ENCODE measurements around the gene HELZ2. TPM values are rescaled to one million over a fixed set of nuclear protein-coding genes. Genes with fewer than 3 reads are reported as not detected.

Gene HELZ2
- total RNA-seq, 1 donor = 27.0 TPM

DNA sequence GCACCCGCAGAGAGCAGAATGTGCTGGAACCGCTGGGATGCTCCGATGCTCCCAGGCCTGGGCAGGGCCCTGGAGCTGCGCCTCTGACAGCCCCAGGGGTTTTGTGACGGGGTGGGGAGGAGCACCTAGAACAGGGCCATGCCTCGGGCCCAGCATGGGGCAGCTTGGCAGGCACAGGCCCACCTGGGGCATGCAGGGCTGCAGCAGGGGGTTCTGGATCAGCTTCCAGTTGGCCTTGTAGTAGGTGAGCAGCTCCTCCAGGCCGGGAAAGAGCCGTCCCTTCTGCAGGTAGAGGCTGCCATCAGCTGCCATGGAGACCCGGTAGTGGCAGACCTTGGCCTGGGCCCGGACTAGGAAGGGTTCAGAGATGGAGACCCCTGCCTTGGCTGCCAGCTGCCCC, 30.9 kb downstream of the HELZ2 start:
- DNase-seq (ENCODE audit: low read depth) = no peak
- TF ChIP-seq, protein P1, sequence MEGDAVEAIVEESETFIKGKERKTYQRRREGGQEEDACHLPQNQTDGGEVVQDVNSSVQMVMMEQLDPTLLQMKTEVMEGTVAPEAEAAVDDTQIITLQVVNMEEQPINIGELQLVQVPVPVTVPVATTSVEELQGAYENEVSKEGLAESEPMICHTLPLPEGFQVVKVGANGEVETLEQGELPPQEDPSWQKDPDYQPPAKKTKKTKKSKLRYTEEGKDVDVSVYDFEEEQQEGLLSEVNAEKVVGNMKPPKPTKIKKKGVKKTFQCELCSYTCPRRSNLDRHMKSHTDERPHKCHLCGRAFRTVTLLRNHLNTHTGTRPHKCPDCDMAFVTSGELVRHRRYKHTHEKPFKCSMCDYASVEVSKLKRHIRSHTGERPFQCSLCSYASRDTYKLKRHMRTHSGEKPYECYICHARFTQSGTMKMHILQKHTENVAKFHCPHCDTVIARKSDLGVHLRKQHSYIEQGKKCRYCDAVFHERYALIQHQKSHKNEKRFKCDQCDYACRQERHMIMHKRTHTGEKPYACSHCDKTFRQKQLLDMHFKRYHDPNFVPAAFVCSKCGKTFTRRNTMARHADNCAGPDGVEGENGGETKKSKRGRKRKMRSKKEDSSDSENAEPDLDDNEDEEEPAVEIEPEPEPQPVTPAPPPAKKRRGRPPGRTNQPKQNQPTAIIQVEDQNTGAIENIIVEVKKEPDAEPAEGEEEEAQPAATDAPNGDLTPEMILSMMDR (IDR thresholded peaks at IDR 0.05; ENCODE audit: insufficient read depth, low read length) = no peak
- H3K4me3 ChIP-seq (ENCODE audit: low read depth, low read length) = no peak overlapping the region

DNA sequence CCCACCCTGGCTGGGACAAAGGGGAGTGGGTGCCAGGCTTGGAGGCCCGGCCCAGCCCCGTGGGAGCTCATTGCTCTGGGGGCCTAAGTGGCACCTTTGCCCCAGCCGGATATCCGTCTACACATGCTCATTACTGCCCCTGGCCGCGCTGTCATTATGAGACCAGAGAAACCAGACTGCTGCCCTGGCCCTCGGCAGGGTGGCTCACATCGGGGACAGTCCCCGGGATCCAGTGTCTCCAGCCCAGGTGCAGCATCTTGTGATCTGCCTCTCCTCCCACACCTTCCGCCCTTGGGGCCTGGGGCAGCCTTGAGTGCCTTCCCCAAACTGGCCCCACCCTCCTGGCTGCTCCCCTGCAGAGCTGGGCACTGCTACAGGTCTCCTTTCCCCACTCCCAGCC, 31.3 kb downstream of the HELZ2 start:
- no peak overlapping the region for H3K4me3 ChIP-seq (ENCODE audit: low read depth, low read length)
- TF ChIP-seq, protein P1 (IDR thresholded peaks at IDR 0.05; ENCODE audit: insufficient read depth, low read length) = no peak
- DNase-seq (ENCODE audit: low read depth) = no peak

DNA sequence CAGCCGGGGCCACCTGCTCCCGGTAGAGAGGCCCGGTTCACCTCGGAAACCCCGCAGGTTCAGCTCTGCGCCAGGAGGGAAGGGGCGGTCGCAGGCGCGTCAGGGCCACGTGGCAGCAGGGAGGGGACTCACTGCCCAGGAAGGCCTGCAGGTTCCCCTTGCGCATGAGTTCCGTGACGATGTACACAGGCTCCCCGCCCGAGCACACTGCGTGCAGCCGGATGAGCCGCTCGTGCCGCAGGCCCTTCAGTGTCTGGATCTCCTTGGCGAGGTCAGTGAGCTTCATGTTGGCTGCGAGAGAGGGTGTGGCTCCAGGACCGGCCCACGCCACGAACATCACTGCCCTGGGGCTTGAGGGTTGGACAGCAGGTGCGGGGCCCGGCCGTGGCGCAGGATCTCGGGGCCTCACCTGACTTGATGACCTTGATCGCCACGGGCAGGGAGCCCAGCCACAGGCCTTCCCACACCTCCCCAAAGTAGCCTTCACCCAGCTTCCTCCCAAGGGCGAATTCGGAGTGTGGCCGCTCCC, 31.9 kb downstream of the HELZ2 start:
- no peak for DNase-seq (ENCODE audit: low read depth)
- no peak overlapping the region for H3K4me3 ChIP-seq (ENCODE audit: low read depth, low read length)
- TF ChIP-seq, protein P1 (IDR thresholded peaks at IDR 0.05; ENCODE audit: insufficient read depth, low read length) = no peak

- no peak overlapping the region for H3K4me3 ChIP-seq (ENCODE audit: low read depth, low read length)
Observed at GRCh38 chr20:63541371-63541770, 32.7 kb downstream of the HELZ2 start.

DNA sequence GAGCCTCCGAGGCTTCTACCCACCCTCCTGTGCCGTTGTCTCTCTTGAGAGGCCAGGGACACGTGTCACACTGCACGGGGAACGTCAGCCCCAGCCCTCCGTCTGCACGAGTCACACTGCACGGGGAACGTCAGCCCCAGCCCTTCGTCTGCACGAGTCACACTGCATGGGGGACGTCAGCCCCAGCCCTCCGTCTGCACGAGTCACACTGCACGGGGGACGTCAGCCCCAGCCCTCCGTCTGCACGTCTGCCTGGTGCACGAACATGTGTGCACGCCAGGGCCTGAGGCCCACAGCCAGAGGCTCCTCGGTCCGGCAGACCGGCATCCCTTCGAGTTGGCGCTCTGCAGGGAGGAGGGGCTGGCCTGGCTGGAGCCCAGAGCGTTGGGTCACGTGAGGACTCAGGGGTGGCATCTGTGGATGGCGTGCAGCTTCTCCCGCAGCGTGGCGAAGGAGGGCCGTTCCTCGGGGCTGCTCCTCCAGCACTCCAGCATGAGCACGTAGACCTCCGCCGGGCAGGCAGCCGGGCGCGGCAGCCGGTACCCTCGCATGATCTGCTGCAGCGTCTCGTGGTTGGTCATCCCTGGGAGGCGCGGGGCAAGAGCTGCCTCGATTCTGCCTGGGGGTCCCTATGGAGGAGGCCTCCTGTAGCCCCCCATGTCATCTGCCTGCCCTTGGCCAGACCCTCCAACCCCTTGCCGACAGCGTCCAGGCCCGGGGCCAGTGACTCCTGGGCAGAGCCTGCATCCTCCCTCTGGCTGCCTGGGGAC, 33.4 kb downstream of the HELZ2 start:
- no peak overlapping the region for H3K4me3 ChIP-seq (ENCODE audit: low read depth, low read length)
- peak; percentile 8 for DNase-seq (ENCODE audit: low read depth)
- TF ChIP-seq, protein P1 (IDR thresholded peaks at IDR 0.05; ENCODE audit: insufficient read depth, low read length) = no peak

More at GRCh38 chr20:63541371-63541770, 32.7 kb downstream of the HELZ2 start:
- TF ChIP-seq, protein P1 (IDR thresholded peaks at IDR 0.05; ENCODE audit: insufficient read depth, low read length) = no peak
- DNase-seq (ENCODE audit: low read depth) = no peak

GRCh38 chr20:63539441-63540370, 34.3 kb downstream of the HELZ2 start:
- DNase-seq (ENCODE audit: low read depth) = no peak
- TF ChIP-seq, protein P1 (IDR thresholded peaks at IDR 0.05; ENCODE audit: insufficient read depth, low read length) = no peak

More at GRCh38 chr20:63539441-63540370, 34.3 kb downstream of the HELZ2 start:
- H3K4me3 ChIP-seq (ENCODE audit: low read depth, low read length) = no peak overlapping the region

Measured in fibroblast of the aortic adventitia (primary cell).